NCI-H2081 (cell line): ENCODE results near the gene DNLZ.
A peak's percentile ranks its signal among the peaks of the same experiment; 100 is the strongest.
"Not testable (repeated sequence)": the region's sequence is repeated elsewhere in the genome, so short reads cannot be mapped to it uniquely, and the experiment has no call there.

ENCODE experiments used
- DNase-seq, 2 experiments: peaks; one replicate each; lab custom pipeline; 2025; lab: John Stamatoyannopoulos, UW

DNLZ gene

GRCh38 chr9:136363106-136363948 is at the start of gene DNLZ:
DNLZ (minus strand) TSS chr9:136363744; CDS start chr9:136363714, 30 bp downstream.
- DNase-seq = peak; percentile 86 to 95

GRCh38 chr9:136412962-136413361 is 49.4 kb upstream of the DNLZ start:
- no peak for DNase-seq

- no peak for DNase-seq
Observed at GRCh38 chr9:136411378-136411777, 47.8 kb upstream of the DNLZ start.

- peak; percentile 89 to 91 for DNase-seq
Observed at GRCh38 chr9:136410500-136411287, 47.1 kb upstream of the DNLZ start, which contains the start of the genes ENTR1 and PMPCA. ENTR1 (minus strand) TSS chr9:136410614; CDS start chr9:136410397, 217 bp downstream. PMPCA (plus strand) TSS chr9:136410658; CDS start chr9:136410669, 11 bp downstream.

GRCh38 chr9:136409557-136410455 is 46.3 kb upstream of the DNLZ start:
- peak in 1 of 2 experiments; percentile 42 for DNase-seq

GRCh38 chr9:136407911-136408310 is 44.4 kb upstream of the DNLZ start:
- no peak for DNase-seq

- DNase-seq = not testable (repeated sequence)
Observed at GRCh38 chr9:136407061-136407460, 43.5 kb upstream of the DNLZ start.

GRCh38 chr9:136405904-136406303 is 42.4 kb upstream of the DNLZ start:
- DNase-seq = not testable (repeated sequence)

GRCh38 chr9:136405481-136405880 is 41.9 kb upstream of the DNLZ start:
- DNase-seq = no peak

- no peak for DNase-seq
Observed at GRCh38 chr9:136404801-136405136, 41.2 kb upstream of the DNLZ start.

GRCh38 chr9:136403915-136404800 is 40.6 kb upstream of the DNLZ start:
- DNase-seq = no peak

GRCh38 chr9:136403538-136403914 is 40.0 kb upstream of the DNLZ start:
- DNase-seq = no peak

- DNase-seq = no peak
Observed at GRCh38 chr9:136402067-136402466, 38.5 kb upstream of the DNLZ start.

- DNase-seq = no peak
Observed at GRCh38 chr9:136401173-136401922, 37.8 kb upstream of the DNLZ start.

- DNase-seq = peak; percentile 90 to 91
Observed at GRCh38 chr9:136400038-136400834, 36.7 kb upstream of the DNLZ start, which contains the start of gene SNAPC4. SNAPC4 (minus strand) TSS chr9:136400170; CDS start chr9:136398428, 1,742 bp downstream.

GRCh38 chr9:136399176-136400037 is 35.9 kb upstream of the DNLZ start:
- peak in 1 of 2 experiments; percentile 16 for DNase-seq

GRCh38 chr9:136398286-136398685 is 34.7 kb upstream of the DNLZ start:
- no peak for DNase-seq

- DNase-seq = no peak
Observed at GRCh38 chr9:136397643-136398042, 34.1 kb upstream of the DNLZ start.
